ENCODE data around the gene COQ7.

DNA sequence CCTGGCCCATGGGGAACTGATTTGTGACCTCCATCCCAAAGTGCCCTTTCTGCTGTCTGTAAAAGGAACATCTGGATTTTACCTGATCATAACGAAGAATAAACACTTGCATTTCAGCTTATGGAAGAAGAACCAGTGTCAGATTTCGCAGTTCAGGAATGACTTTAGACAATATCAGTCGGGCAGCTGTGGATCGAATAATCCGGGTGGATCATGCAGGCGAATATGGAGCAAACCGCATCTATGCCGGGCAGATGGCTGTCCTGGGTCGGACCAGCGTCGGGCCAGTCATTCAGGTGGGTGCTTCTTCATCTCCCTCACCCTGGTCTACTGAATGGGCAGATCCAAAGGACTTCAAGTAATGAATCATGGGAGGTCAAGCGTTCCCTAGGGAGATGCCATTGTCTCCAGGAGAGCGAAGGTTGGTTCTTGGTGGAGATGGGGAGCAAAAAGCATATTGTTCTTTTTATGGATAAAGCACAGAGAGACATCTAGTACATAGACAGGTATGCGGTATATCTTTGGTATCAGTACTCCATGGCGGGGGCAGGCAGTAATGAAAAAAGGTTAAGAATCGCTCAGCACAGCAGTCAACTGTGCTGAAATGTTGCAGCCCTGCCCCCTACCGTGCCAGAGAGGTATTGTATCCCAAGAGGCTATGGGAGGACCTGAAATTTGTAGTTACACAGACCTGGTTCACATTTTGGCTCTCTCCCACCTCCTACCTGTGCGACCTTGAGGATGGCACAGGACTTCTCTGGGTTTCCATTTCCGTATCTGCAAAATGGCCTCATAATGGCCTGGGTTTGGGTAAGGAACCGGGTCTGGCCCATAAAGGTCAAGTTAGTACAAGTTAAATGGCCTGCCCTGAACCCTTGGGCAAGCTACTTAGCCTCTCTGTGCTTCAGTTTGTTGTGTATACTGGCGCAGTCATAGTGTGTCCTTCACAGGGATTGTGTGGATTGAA is 4.7 kb downstream of the COQ7 start:
- TF ChIP-seq BHLHE40 (IDR thresholded peaks at IDR 0.05; ENCODE audit: low read depth, low read length) (no peak), RCOR1 (IDR thresholded peaks at IDR 0.05; ENCODE audit: insufficient replicate concordance, low read length) (no peak), FOS (IDR thresholded peaks at IDR 0.05; ENCODE audit: low read depth, low read length) (no peak), MXI1 (IDR thresholded peaks at IDR 0.05; ENCODE audit: borderline replicate concordance, low read depth, low read length) (no peak), CEBPB (IDR thresholded peaks at IDR 0.05; ENCODE audit: low read depth, low read length) (no peak), MAZ (IDR thresholded peaks at IDR 0.05; ENCODE audit: borderline replicate concordance, low read depth, low read length) (no peak), SMC3 (IDR thresholded peaks at IDR 0.05; ENCODE audit: low read depth, low read length) (peak; percentile 80), RFX5 (IDR thresholded peaks at IDR 0.05; ENCODE audit: low read depth, low read length) (no peak), POLR2A (IDR thresholded peaks at IDR 0.05; ENCODE audit: low read depth, low read length) (no peak), RAD21 (IDR thresholded peaks at IDR 0.05; ENCODE audit: low read length) (peak; percentile 79), MAFK (IDR thresholded peaks at IDR 0.05; ENCODE audit: low read depth, low read length) (no peak), CHD1 (IDR thresholded peaks at IDR 0.05; ENCODE audit: low read depth, low read length) (no peak)
- TF ChIP-seq, protein P1, sequence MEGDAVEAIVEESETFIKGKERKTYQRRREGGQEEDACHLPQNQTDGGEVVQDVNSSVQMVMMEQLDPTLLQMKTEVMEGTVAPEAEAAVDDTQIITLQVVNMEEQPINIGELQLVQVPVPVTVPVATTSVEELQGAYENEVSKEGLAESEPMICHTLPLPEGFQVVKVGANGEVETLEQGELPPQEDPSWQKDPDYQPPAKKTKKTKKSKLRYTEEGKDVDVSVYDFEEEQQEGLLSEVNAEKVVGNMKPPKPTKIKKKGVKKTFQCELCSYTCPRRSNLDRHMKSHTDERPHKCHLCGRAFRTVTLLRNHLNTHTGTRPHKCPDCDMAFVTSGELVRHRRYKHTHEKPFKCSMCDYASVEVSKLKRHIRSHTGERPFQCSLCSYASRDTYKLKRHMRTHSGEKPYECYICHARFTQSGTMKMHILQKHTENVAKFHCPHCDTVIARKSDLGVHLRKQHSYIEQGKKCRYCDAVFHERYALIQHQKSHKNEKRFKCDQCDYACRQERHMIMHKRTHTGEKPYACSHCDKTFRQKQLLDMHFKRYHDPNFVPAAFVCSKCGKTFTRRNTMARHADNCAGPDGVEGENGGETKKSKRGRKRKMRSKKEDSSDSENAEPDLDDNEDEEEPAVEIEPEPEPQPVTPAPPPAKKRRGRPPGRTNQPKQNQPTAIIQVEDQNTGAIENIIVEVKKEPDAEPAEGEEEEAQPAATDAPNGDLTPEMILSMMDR (conservative IDR thresholded peaks at IDR 0.05; ENCODE audit: low read depth, low read length): peak; percentile 81
- TF ChIP-seq, protein P2, sequence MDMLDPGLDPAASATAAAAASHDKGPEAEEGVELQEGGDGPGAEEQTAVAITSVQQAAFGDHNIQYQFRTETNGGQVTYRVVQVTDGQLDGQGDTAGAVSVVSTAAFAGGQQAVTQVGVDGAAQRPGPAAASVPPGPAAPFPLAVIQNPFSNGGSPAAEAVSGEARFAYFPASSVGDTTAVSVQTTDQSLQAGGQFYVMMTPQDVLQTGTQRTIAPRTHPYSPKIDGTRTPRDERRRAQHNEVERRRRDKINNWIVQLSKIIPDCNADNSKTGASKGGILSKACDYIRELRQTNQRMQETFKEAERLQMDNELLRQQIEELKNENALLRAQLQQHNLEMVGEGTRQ (IDR thresholded peaks at IDR 0.05; ENCODE audit: low read depth, low read length): no peak
